AG09309 (cell line): Measurements from ENCODE around the gene BSPRY.

Experiments
- DNase-seq: peaks from one replicate; pipeline ENCODE4 v3.0.0-alpha.2; 2010; ENCODE audit warnings: low read depth
- H3K4me3 ChIP-seq: 2 replicates; pipeline ENCODE4 v1.5.1; 2011; ENCODE audit warnings: mild to moderate bottlenecking, low read depth, low read length, moderate library complexity; ENCODE audit not compliant: control insufficient read depth
- TF ChIP-seq, protein P1 (sequence below): IDR thresholded peaks from 2 replicates; pipeline ENCODE4 v1.5.1; 2011; ENCODE audit warnings: mild to moderate bottlenecking, low read depth, low read length, inconsistent platforms; ENCODE audit not compliant: insufficient read depth, control insufficient read depth; ENCODE audit errors: missing control alignments

Gene BSPRY

GRCh38 chr9:113317777-113318176 lies 31.6 kb upstream of the BSPRY start:
- TF ChIP-seq, protein P1, sequence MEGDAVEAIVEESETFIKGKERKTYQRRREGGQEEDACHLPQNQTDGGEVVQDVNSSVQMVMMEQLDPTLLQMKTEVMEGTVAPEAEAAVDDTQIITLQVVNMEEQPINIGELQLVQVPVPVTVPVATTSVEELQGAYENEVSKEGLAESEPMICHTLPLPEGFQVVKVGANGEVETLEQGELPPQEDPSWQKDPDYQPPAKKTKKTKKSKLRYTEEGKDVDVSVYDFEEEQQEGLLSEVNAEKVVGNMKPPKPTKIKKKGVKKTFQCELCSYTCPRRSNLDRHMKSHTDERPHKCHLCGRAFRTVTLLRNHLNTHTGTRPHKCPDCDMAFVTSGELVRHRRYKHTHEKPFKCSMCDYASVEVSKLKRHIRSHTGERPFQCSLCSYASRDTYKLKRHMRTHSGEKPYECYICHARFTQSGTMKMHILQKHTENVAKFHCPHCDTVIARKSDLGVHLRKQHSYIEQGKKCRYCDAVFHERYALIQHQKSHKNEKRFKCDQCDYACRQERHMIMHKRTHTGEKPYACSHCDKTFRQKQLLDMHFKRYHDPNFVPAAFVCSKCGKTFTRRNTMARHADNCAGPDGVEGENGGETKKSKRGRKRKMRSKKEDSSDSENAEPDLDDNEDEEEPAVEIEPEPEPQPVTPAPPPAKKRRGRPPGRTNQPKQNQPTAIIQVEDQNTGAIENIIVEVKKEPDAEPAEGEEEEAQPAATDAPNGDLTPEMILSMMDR: peak; percentile 43
- no peak overlapping the region for H3K4me3 ChIP-seq
- DNase-seq: no peak

- DNase-seq: no peak
- H3K4me3 ChIP-seq: no peak overlapping the region
- TF ChIP-seq, protein P1: no peak
These were observed 30.3 kb upstream of the BSPRY start for GRCh38 chr9:113319054-113319453.

DNA sequence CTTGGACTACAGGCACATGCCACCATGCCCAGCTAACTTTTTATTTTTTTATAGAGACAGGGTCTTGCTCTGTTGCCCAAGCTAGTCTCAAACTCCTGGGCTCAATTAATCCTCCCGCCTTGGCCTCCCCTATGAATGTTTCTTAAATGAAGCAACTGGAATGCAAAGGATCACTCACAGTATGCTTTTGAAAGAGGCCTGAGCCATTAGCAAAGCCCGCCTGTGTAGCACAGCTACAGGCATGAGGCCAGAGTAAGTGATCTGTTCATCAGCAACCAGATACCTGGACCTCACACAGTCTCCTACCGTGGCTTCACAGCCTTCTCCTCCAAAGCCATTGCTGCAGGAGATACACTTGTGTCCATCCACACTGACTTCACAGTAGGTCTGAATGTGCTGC lies 29.3 kb upstream of the BSPRY start:
- DNase-seq: no peak
- H3K4me3 ChIP-seq: no peak overlapping the region
- TF ChIP-seq, protein P1: no peak

GRCh38 chr9:113322671-113323070 lies 26.7 kb upstream of the BSPRY start:
- TF ChIP-seq, protein P1: no peak
- DNase-seq: no peak
- H3K4me3 ChIP-seq: no peak overlapping the region

GRCh38 chr9:113326230-113326629 lies 23.1 kb upstream of the BSPRY start:
- H3K4me3 ChIP-seq: no peak overlapping the region
- no peak for DNase-seq
- TF ChIP-seq, protein P1: no peak

DNA sequence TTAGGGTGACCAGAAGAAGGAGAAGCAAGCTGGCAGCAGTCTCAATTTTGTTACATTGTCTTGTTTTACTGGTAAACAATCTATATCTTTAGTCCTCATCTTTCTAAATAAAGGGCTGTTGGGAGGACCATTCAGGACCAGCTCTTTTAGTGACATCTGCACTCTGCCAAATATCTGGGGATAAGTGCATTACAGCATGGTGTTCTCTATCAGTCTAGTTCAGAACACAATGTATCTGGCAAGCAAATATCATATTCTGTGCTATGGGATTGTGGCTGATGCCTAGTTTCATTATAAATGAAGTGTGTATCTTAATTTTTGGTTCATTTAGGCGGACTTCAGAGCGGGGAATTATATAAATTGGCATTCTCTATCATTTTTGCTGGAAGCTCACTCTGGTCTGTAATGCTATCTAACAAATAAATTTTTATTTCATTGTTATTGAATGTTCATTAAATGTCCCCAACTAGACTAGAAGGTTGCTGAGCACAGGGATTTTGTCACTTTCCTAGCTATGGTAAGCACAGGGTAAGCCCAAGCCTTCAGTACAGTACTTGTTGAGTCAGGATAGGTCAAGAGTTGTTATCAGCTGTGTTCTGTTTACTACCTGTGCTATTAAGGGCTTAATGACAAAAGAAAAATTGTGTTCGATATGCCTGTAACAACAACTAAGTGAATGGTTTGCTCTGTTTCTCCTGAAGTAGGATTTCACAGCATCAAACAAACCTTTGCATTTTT lies 21.1 kb upstream of the BSPRY start:
- no peak overlapping the region for H3K4me3 ChIP-seq
- DNase-seq: no peak
- TF ChIP-seq, protein P1: no peak
